GM21360 (cell line): ENCODE measurements around the gene CACNA2D3.

Experiments
- ATAC-seq: cut with Tn5 transposase; IDR thresholded peaks from one replicate; pipeline ENCODE4 v1.9.1; 2021; ENCODE audit warnings: mild to moderate bottlenecking, moderate library complexity; ENCODE audit not compliant: unreplicated experiment

The CACNA2D3 gene

GRCh38 chr3:54647721-54648120, 525.4 kb downstream of the CACNA2D3 start:
- no peak for ATAC-seq

DNA sequence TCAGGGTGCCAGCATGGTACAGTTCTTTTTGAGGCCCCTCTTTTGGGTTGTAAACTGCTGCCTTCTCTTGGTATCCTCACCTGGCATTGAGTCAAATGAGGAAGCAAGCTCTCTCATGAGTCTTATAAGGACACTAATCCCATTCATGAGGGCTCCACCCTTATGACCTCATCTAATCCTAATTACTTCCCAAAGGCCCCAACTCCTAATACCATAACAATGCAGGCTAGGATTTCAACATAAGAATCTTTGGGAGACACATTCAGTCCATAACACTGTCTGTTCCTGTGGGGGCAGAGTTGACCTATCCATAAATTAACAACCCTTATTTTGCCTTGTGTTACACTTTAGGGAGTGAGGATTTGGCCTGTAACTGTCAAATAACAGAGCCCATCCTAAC, 527.2 kb downstream of the CACNA2D3 start:
- ATAC-seq = no peak

DNA sequence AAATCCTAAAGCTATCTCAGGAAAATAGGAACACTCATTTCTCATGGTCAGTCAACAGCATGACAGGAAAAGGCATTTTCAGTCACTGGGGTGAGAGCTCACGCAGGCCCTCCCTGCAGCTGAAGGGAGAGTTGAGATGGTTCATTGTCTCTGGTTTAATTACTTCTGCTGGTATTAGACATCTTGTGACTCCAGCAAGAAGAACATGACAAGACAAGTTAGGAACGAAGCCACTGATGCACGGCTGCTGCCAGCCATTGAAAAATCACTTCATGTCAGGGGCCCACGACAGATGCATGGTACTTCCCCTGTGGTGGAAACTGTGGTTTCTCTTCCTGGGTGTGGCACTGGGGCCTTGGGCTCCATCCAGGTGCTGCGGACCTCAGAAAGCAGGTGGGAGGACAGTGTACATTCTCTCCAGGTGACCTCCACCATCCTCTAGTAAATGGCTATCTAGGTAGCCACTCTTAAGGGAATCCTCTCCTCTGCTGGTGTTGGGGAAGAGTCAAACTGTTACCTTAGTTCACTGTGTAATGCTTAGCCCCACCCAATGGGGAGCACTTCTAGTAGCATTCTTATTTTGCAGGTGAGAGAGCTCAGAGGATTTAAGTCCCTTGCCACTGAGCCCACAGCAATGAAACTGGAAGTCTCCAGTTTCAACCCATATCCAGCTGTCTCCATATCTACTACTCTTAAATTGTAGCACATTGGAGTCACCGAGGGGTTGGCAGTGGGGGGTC, 531.3 kb downstream of the CACNA2D3 start:
- no peak for ATAC-seq

DNA sequence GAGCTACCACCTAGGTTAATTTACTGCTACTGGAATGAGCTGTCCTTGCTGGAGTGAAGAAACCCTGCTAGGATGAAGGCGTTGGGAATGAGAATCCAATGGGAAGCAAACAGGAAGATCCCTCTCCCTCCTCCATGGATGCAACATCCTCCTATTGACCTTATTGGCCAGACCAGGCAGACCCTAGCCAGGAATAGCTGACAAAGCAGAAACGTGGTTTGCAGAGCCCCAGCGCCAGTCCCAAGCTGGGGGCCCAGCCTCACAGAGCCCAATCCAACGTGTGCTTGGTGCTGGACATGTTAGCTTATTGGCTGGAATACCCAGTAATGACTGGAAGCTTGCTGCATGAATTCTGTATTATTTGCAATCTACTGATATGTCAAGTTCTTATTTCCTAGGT, 532.4 kb downstream of the CACNA2D3 start:
- no peak for ATAC-seq

DNA sequence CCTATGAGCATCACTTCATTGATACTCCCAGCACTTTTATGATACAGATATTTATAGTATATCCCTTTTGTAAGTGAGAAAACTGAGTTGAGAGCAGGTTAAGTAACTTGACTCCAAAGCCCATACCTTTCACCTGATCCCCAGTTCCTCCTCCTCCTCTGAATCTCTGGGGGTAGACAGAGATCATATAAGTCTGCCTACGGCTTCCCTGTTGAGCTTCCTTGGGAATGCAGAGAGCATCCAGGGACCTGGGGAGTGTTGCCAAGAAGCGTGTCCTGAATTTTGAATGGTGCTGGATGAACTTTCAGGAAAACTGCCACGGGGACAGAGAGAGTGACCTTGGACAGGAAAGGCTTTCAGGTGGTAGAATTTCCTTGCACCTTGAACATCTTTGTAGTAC, 537.0 kb downstream of the CACNA2D3 start:
- no peak for ATAC-seq

DNA sequence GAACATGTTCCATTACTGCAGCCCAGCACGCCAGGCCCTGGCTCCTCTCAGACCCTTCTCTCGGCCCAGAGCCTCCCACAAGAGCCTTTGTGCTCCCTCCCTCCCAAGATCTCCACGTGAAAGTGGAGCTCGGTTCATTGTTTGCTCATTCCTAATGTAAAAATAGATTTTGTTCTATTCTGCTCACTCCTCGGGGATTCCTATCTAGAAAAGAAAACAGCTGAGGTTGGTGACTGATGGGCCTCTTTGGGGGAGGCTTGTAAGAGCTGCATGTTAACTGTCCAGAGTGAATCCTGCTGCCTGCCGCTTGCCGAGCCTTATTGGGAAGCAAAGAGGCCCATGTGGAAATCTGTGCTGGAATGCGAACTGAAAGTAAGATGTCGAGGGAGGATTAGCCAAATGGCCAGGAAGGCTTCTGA, 538.4 kb downstream of the CACNA2D3 start:
- no peak for ATAC-seq

DNA sequence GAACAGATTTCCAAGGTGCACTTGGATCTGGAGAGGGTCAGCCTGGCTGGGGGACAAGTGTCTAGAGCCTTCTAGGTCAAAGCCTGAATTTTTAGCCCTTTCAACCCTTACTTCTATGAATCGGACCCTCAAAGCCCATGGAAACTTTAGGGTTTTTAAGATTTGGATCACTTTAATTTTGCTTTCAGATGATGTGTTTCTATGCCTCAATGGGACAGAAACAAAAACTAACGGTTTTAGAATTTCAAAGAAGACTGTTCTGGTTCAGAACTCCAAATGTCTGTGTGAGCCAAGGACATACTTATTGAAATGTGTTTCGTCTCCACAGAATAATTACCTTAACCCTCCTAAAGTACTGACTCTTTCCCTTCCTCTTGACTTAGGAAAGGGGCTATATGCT, 538.8 kb downstream of the CACNA2D3 start:
- no peak for ATAC-seq

DNA sequence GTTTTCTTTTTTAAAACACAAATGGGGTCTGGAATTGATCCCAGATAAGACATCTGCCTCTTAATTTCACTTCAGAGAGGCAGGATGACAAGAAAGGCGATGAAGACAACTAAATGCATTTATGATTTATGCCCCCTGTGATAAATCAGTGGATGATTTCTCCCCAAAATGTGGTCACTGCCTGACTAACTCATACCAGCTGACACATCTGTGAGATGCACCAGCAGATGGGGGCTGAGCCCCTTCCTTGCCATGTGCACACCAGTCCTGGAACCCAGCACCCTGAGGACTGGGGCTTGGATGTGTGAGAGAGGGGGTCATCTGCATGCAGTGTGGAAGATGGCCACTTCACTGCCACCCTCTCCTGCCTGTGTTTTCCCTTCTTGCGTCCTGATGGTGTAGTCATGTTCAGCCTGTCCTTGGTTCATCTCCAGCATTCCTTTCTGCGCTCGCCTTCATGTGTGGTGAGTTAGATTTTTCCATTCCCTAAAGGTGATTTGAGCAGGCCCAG, 541.2 kb downstream of the CACNA2D3 start:
- no peak for ATAC-seq

DNA sequence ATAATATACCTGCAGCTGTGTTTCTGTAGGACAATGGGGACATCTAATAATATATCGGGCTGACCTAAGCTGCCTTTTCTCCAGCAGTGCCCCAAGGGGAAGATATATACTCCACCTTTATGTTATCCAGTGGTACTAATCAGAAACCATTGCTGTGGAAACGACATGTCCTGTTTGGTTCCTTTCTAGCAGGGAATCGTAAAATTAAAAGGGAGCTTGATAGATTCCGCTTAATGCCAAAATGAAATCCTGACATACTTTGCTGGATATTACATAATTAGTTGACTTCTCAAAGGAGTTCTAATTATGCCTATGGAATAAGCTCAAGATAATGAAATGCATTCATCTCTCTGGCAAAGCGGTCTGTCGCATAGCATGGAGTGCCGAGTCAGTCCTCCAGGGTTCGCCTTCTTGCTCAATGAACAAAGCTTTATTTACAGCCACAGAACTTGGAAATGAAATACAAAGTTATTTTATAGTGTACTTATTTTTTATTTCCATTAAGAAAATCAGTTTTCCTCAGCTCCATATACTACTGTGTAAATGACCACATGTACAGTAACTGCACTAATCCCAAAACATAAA, 542.8 kb downstream of the CACNA2D3 start:
- no peak for ATAC-seq

DNA sequence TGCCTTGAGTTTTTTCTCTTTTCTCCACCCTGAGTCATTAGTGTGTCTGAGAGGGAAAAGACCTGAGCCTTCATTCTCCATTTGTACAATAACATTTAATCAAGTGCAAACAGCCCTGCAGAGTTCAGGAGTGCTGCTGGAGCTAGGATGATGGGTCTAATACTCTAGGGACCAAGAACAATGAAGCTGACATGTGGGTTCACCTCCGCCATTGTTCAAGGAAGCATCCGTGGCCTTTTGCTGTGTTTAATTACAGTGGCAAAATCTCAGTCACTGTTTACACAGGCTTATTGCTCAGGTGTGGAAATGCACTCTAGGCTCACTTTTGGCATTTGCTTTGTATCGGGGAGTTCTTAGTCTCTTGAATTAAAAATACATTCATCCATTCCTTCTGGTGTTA, 545.9 kb downstream of the CACNA2D3 start:
- ATAC-seq = no peak

- ATAC-seq = no peak
These were observed 548.0 kb downstream of the CACNA2D3 start for GRCh38 chr3:54670201-54671000.

GRCh38 chr3:54671511-54671910, 549.2 kb downstream of the CACNA2D3 start:
- ATAC-seq = no peak

DNA sequence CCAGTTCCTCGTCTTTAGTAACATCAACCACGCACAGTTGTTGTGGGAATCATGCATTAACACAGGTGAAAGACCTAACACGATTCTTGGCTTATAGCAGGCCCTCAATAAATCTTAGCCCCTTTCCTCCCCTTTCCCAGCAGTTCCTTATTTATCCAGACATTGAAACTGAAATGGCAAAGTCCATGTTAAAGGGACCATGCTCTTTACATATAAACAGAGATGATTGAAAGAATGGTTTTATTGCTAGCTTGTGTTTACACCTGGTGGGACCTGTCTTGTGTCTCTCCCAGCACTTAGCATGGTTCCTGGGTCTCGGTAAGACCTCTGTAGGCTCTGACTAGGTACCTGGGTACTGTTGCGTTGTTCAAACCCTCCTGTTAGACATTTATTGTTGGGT, 553.7 kb downstream of the CACNA2D3 start:
- no peak for ATAC-seq

- no peak for ATAC-seq
These were observed 559.4 kb downstream of the CACNA2D3 start for GRCh38 chr3:54681706-54682105.

- ATAC-seq = no peak
These were observed 562.9 kb downstream of the CACNA2D3 start for GRCh38 chr3:54685213-54685612.

GRCh38 chr3:54691289-54691771, 569.0 kb downstream of the CACNA2D3 start:
- ATAC-seq = no peak

GRCh38 chr3:54696313-54696712, 574.0 kb downstream of the CACNA2D3 start:
- ATAC-seq = no peak

GRCh38 chr3:54698054-54698453, 575.7 kb downstream of the CACNA2D3 start:
- no peak for ATAC-seq

- ATAC-seq = no peak
These were observed 581.6 kb downstream of the CACNA2D3 start for GRCh38 chr3:54703923-54704322.

GRCh38 chr3:54705730-54706129, 583.4 kb downstream of the CACNA2D3 start:
- no peak for ATAC-seq

- no peak for ATAC-seq
These were observed 584.4 kb downstream of the CACNA2D3 start for GRCh38 chr3:54706738-54707137.

GRCh38 chr3:54709785-54710184, 587.4 kb downstream of the CACNA2D3 start:
- no peak for ATAC-seq
